NK-92 (cell line): ENCODE data around the gene ZCCHC24.
"Not testable (repeated sequence)": the region's sequence is repeated elsewhere in the genome, so short reads cannot be mapped to it uniquely, and the experiment has no call there.

Experiments used
- DNase-seq: peaks from one replicate; lab custom pipeline; 2025; ENCODE audit not compliant: unreplicated experiment; lab: John Stamatoyannopoulos, UW

Gene ZCCHC24

DNA sequence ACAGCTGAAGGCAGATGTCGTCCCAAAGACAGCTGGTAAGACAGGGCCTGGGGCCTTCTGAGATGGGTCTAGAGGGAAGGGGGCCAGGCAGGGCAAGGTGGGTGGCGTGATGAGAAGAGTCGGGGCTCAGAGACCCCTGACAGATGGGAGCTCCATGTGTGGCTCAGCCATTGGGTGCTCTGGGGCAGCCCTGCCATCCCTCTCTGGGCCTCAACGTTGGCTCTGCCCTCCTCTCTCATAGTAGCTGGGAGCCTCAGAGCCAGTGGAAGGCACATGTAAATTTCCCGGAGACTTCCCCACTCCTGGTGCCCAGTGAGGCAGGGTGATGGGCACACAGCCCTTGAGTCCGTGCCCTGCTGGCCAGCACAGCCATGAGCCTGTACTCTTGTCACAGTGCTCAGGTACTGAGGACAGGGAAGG, 96.3 kb downstream of the ZCCHC24 start:
- no peak for DNase-seq

DNA sequence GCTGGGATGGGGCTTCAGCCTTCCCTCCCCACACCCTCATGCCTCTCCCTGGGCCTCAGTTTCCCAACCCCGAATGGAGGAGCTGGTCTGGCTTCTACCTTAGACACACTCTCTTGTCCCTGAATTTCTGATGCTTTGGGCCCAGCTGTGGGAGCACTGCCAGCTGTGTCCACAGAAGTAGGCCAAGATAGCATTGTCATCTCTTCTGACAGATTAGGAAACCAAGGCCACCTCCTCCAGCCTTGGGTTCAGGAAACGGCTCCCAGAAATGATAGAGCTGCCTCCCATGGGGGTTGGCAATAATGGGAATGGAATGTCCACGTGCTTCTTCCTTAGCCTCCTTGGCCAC, 96.8 kb downstream of the ZCCHC24 start:
- no peak for DNase-seq

DNA sequence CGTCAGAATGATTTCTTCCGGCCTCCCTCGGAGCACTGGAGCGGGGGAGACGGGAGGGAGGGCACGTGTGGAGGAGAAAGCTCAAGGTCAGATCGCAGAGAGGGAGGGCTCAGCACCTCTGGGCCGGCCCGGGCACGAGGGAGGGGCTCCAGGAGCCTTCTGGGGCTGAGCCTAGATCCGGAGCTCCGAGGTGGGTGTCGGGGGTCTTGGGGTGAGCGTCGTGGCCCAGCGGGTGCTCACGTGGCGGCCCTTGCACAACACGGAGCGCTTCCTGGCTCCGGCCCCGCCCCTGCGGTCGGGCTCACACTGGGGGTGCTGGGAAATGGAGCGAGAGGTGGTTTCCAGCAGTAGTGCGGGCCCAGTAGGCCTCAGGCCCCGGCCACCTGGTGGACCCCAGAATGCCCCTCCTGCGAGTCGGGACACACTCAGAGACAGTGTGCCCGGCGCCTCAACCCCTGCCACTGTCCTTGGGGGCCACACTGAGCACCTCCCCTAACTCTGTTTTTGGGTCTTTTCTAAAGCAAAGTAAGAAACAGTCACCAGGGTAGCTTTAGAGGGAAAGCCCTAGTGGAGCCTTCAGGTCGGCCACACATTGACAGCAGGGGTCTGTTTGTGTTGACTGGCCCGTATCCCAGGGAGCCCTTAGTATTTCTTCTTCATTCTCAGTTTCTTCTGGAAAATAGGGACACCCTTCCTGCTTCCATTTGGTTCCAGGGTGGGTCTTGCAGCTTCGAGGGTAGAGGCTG, 97.4 kb downstream of the ZCCHC24 start:
- DNase-seq: no peak

DNA sequence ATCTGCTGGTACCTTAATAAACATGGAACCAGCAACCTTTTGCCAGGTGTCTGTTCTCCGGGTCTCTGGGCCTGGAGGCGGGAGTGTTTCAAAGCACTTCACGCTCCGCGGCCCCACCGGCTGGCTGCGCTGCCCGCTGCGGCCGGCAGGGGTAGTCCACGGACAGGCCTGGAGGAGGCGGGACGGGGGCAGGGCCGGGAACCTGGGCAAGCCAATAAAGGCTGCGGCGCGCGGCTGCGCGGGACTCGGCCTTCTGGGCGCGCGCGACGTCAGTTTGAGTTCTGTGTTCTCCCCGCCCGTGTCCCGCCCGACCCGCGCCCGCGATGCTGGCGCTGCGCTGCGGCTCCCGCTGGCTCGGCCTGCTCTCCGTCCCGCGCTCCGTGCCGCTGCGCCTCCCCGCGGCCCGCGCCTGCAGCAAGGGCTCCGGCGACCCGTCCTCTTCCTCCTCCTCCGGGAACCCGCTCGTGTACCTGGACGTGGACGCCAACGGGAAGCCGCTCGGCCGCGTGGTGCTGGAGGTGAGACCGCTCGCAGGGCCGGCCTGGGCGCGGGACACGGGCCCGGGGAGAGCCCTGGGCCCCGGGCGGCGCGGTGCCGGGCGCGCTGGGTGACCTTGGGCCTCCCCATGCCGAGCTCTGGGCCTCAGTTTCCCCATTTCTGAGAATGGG, 98.1 kb downstream of the ZCCHC24 start, which contains the start of gene PPIF:
PPIF (plus strand) TSS at position 244 of the 668 bp plus-strand sequence; CDS start at position 324, 80 bp downstream.
- peak; percentile 34 for DNase-seq

DNA sequence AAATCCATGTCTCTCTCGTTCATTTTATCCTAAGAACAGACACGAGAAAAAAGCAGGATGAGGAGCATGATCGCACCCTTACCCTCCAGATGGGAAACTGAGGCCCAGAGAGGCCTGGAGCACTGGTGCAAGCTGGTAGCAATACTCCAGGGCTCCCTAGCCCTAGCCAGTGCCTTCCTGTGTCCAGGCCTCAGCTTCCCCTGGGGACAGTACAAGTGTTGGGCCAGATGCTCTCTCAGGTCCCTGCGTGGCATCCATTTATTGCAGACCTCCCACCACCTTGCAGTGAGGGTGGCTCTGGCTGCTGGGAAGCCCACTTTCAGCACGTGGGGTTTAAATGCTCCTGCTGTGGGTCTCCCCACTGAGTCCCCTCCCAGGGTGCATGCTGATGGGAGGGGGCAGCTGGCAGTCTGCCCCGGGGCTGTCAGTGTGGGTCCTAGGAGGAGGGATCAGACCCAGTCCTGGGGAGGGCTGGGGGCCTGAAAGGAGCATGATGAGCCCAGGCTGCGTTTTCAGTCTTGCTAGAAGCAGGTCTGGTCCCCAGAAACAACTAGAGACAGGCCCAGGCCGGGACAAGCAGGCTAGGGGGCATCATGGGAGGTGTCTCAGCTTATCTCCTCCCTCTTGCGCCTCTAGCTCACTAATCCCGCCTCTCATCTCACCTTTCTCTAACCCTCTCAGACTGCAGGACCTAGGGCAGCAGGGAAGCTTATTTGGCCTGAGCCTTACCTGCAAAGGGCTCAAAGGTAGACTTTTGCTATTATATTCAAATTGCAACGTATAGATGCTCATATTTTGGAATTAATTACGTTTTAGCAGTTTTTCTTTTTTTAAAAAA, 98.8 kb downstream of the ZCCHC24 start:
- no peak for DNase-seq

DNA sequence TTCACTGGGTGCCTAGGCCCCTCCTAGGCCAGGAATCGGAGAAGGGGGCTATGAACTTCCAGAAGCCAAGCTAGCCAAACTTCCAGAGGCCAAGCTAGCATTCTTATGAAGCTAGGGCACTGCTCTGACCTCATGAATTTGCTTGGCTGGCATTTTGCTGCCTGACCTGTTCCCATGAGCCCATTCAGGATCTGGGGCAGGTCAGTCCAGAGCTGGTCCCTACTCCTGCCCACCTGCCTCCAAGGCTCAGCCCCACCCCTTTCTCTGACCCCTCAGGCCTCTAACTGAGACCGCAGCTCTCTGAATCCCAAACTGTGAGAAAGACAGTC, 99.4 kb downstream of the ZCCHC24 start:
- DNase-seq: no peak

DNA sequence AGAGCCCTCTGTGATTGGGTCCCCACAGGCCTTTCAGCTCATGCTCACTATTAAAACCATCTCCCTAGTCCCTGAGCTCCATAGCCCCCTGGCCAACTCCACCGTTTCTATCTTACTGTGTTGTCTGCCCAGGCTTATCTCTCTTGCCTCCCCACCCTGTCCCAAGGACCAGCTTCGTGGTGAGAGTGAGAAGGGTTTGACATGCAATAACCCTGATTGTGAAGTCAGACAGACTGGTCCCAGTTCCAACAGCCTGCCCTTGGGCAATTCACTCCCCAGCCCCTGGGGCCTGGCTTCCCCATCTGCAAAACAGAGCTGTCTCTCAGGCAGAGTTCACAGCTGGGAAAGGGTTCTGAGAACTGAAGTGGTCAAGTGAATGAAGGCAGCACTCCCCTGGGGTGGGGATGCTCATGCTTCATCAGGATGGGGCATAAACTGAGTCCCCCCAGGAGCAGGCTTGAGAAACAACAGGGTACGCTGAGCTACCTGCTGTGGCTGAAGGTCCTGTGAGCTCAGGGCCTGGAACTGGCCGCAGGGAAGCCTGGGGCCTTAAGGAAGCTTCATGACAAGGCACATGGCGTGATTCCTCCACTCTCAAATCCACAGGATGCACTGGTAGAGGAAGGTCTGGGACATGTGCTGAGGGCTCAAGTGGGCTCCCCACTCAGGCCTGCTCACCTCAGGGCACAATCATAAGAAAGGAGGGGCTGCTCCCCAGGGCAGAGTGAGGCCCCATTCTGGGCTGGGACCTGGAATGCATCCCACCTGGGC, 100.0 kb downstream of the ZCCHC24 start:
- no peak for DNase-seq

DNA sequence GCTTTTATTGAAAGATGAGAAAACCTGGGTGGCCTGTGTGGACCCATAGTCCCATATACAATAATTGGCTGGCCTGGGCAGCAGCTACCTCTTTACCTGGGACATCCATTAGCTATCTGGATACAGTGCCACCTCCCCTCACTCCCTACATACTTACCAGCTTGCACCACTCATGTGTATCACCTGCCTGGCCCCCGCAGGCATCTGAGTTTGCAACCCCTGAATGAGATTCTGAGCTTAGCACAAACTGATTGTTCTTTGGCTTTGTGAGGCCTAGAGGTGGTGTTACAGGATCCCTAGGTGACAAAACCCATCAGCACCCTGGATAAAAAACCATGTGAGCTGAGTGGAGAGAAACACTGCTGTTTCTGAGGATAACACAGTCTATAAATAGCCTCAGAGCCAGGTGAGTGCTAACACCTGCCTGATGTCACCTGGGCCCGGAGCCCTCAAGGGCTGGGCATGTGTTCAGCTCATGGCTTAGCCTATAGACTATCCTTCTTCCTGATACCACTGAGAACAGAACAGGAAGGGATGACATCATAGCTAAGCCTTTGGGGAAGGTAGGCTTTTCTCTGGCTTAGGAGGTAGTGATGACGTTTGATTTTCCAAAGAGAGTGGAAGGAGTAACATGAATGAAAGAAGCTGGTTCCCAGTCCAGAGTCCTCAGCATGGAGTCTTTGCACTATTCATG, 100.8 kb downstream of the ZCCHC24 start:
- no peak for DNase-seq

DNA sequence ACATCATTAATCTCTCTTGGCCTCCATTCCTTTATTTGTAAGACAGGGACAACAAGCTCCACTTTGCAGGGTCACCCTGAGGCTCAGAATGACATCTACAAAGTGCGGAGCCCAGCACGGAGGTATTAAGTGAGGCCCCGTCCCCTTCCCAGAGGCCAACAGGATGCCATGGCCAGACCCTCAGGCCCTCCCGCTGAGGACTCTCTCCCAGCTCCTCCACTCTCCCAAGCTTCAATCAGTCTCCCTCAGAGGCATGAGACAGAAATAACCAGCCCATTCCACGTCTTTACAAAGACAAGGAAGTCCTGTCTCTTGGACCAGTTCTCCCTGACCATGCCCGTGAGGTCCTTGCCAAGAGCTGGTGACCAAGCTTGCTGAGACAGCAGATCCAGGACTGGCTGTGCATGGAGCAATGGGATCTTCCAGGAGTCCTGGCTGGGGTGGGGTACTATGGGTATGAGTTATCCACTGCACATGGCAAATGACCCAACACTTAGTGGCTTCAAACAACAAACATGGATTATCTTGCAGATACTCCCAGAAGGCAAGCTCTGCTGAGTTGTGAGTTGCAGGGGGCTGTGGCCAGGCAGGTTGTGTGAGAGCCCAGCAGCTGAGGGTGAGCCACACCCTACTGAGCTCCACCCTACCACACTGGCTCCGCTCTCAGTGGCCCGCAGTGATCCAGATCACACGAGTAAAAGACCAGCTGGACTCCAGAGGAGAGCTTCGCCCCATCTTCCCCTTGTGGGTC, 102.4 kb downstream of the ZCCHC24 start:
- DNase-seq: no peak

DNA sequence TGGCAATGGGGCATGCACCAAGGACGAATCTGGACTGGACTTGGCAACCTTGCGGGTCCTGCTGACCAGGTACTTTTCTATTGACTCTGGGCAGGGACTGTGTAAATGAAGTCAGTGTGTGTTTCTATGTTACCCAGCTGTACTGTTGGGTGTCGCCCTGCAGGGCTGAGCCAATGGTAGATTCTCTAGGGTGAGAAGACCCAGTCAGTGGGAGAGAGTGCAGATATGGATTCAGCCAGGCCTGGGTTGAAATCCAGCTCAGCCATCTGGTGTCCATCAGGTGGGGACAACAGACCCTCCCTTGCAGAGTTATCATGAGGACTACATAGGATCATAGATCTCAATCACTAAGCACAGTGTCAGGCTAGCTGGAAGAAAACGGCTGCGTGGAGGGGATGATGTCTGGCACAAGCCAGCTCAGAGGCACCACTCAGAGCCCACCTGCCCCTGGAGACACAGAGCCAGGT, 103.1 kb downstream of the ZCCHC24 start:
- no peak for DNase-seq

DNA sequence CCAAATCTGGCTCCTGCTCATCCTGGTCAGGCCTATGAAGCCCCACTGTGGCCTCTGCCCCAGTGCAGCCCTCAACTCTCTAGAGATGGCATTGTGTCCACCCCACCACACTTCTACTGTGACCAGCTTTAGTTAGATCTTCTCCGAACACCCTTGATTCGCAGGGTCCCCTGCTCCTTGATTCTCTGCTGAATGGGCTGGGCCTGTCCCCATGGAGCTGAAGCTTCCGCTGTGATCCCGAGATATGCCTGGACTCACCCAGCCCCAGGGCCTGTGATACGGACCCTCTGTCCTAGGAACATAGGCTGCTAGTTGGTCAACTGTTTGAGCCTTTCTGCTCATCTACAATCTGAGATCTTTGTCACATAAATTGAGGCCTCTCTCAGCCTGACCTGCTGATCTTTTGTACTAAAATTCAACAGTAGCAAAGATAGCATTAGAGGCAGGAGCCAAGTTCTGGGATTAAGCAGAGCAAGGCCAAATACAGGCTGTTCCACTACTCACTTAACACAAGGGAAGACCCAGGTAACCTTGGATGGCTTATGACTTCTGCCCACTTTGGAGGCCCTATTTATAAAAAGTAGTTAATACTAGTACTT, 104.7 kb downstream of the ZCCHC24 start:
- DNase-seq: no peak

DNA sequence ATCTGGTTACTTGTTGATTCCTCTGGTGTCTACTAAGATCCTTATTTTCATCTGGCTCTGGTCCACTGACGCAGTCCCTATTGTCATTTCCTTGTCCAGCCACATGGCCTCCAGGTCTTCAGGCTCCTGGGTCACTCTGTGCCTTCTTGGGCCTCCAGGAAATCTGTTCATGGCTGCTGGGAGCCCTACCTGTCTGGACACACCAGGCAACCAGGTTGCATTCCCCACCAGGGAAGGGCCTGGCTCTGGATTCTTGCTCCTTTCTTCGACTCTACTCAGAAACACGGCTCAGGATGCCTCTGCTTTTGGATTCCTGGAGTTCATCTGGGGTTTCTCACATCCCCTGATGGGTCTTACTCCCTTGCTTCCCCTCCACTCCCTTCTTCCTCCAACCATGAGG, 106.2 kb downstream of the ZCCHC24 start:
- no peak for DNase-seq

DNA sequence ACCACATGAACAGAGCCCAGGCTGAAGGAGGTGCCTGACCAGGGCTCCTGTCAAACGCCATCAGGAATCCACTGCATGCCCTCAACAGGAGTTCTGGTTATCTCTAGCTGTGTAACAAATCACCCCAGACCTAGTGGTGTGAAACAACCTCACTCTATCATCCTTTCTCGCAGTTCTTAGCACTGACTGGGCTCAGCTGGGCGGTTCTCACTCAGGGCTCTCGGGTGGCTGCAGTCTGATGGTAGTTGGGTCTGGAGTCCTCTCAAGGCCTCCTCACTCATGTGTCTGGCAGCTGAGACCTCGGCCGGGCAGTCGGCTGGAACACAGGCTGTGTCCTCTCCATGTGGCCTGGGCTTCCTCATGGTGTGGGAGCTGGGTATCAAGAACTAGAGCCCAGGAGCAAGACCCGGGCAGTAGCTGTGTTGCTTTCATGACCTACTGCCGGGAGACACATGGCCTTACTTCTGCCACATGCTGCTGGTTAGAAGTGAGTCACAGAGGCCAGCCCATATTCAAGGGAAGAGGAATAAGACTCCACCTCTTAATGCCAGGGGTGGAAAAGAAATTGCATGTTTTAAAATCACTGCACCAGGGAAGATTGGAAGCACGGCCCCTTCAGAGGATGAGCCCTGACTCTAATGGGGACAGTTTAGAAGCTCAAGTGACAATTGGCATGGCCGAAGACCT, 107.5 kb downstream of the ZCCHC24 start:
- not testable (repeated sequence) for DNase-seq

DNA sequence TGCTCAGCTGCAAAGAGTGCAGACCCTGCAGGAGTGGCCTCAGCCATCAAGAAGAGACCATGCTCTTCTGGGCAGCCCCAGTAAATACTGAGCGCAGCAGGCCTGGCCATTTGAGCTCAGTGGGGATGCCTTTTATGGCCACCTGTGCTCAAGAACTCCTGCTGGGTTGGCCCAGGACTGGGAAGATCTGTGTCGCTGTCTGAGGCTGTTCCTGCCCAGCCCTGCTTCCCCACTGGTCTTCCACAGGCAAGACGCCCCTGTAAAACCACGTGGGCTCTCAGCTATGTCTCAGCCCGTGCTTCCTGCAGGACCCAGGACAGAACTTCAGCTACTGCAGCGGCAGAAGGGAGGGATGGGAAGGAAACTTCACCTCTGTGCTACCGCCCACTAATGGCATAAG, 108.7 kb downstream of the ZCCHC24 start:
- no peak for DNase-seq

DNA sequence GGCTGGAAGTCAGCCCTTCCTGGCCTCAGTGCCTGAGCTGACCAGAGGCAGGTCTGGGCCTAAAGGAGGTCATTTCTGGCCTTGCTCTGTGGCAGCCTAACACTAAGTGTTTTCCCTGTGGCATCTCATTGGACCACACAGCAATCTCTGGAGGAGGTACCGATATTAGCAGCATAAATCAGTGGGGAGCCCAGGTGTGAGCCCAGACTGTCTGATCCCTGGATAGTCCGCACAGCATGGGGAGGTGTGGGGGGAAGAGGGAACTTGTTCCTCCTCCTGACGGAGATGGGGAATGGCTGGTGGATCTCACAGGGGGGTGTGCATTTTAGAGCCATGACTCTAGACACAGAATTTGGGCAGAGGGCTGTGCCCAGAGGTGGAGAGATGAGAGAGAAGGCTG, 109.1 kb downstream of the ZCCHC24 start:
- DNase-seq: no peak

DNA sequence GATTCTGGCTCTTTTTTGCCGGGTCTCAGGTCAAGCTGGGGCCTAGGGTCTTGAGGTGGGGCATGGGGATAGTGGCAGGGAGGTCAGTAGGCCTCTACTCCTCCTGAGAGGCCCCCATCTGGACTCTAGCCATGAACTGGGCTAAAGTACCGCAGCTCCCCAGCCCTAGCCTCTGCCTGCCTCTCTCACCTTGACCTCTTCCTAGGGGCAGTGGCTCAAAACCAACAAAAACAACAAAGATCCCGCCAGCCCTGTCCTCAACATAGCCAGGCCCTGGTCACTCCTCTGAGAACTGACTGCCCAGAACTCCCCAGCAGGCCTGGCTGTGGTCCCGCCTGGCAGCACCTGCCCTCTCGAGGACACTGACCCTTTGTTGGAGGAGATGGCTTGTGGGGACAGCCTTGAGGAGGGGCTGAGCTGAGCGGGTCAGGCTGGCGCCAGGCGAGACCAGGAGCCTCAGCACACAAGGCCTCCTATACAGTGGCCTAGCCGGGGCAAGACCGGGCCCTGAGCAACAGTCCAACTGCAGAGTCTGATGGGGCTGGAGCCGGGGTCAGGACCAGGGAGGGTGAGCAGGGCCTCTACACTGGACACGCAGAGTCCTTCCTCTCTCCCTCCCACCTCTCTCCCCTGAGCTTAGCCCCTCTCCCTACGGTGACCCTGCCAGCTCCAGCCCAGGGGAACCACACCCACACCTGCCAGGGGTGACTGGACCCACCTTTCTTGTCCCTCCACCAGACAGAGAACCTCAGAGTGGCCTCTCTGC, 109.8 kb downstream of the ZCCHC24 start:
- no peak for DNase-seq

DNA sequence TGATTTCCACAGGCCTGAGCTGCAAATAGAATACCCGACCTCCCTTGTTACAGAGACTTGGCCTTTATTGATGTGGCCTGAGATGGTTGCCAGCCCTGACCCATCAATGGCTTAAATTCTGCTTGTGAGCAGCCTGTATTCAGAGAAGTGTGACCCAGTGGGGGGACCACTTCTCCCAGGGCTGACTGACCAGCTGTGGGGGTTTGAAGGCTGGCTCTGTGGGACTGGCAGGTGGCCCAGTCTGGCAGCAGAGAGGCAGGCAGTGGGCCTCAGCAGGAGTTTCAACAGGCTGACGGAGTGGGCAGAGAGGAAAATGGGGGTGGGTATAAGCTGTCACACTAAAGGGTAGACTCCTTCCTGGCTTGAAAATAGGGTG, 110.3 kb downstream of the ZCCHC24 start:
- DNase-seq: no peak

DNA sequence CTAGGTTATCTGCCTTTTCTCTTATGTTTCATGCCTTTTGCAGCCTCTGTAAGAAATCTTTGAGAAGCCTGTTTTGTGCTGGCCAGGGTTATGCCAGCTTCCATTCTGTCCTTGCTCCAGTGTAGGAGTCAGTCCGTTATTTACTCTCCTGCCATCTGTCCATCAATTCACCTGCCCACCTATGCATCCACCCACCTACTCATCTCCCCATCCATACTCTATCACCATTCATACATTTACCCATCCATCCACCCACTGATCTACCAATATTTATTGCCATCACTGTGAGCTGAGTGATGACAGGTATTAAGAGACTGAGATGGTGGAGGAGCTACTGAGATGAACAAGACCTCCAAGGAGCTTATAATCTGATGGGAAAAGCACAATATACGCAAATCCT, 110.9 kb downstream of the ZCCHC24 start:
- no peak for DNase-seq
